Measurements from ENCODE around the gene ZBTB18.

DNA sequence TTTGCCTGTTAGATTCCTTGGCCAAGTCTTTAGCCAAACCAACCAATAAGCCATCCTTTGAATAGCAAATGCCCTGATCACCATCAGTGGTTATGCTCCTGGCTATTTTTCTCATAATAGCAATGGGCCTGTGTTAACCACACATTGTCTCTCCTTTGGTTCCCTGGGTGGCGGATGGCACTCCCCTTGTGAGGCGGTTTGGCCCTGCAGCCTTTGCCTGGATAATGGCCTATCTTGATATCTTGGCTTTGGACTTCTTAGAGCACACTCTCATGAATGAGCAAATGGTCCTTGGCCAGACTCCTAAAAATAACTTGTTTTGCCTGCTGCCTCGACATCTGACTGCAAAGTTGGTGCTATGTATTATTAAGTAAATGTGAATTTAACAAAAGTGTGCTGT is 22.4 kb upstream of the ZBTB18 start:
- TF ChIP-seq, protein P1, sequence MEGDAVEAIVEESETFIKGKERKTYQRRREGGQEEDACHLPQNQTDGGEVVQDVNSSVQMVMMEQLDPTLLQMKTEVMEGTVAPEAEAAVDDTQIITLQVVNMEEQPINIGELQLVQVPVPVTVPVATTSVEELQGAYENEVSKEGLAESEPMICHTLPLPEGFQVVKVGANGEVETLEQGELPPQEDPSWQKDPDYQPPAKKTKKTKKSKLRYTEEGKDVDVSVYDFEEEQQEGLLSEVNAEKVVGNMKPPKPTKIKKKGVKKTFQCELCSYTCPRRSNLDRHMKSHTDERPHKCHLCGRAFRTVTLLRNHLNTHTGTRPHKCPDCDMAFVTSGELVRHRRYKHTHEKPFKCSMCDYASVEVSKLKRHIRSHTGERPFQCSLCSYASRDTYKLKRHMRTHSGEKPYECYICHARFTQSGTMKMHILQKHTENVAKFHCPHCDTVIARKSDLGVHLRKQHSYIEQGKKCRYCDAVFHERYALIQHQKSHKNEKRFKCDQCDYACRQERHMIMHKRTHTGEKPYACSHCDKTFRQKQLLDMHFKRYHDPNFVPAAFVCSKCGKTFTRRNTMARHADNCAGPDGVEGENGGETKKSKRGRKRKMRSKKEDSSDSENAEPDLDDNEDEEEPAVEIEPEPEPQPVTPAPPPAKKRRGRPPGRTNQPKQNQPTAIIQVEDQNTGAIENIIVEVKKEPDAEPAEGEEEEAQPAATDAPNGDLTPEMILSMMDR (IDR thresholded peaks at IDR 0.05), result no peak
- no peak for TF ChIP-seq POLR2A (IDR thresholded peaks at IDR 0.05)
- no peak for TF ChIP-seq EP300 (IDR thresholded peaks at IDR 0.05)

Data from sigmoid colon (tissue), 4 donors.